CD4-positive, alpha-beta T cell treated with Interleukin-10 for 1 hour (primary cell): ENCODE results near the gene BRPF1.

Source experiments
- DNase-seq: peaks from one replicate; pipeline ENCODE4 v3.0.0-alpha.2; 2020

BRPF1 gene

GRCh38 chr3:9703736-9704346 lies 27.7 kb upstream of the BRPF1 start, which contains the start of gene CPNE9:
Gene CPNE9 (plus strand): TSS chr3:9703833. CDS start chr3:9703997, 164 bp downstream.
- DNase-seq, result no peak

DNA sequence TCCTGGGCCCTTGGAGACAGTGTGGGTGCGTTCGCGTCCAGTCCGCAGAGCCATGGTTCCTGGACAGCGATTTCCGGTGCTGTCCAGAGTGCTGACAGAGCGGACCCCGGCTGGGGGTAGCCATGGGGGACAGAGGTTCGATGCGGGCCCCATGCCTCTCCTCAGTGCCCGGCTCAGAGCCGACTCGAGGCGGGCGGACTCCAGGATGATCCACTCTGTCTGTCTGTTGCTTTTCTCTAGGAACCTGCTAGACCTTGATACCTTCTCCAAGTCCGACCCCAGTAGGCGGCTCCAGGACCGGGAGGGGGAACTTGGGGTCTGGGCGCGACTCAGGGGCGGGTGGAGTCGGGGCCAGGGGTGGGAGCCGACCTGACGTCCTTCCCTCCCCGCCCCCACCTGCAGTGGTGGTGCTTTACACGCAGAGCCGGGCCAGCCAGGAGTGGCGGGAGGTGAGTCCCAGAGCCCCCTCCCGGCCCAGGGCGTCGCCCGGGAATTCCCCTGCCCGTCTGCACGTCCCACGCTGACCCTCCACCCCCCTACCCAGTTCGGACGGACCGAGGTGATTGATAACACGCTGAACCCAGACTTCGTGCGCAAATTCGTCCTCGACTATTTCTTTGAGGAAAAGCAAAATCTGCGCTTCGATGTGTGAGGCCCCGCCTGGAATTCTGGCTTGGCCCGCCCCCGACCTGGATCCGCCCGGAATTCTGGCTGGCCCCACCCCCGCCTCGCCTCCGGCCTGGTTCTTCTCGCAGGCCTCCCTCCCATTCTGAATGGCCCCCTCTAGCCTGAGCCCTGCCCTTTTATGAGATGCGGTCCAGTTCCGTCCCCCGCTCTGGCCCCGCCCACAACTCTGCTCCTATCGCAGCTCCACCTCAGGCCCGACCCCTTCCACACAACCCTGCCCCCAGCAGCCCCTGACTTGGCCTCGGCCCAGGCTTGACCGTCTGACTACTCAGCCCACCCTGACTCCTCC lies 26.9 kb upstream of the BRPF1 start:
- DNase-seq, result peak; percentile 11

- DNase-seq, result no peak
Observed at GRCh38 chr3:9710174-9710739, 21.3 kb upstream of the BRPF1 start.

GRCh38 chr3:9712415-9712814 lies 19.1 kb upstream of the BRPF1 start:
- no peak for DNase-seq

DNA sequence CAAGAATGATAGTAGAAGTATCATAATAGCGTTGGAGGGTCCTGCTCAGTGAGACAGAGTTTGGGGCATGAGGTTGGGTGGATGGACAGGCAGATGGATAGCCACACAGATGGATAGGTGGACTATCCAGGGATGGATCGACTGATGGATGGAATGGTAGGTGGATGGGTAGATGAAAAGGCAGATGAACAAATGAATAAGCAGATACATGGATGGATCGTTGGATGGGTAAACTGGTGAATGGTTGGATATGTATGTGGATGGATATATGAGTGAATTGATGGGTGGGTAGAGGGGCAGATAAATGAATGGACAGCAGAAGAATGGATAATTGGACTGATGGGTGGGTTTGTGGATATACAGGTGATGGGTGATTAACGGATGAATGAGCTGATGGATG lies 18.4 kb upstream of the BRPF1 start:
- no peak for DNase-seq

GRCh38 chr3:9715136-9715535 lies 16.4 kb upstream of the BRPF1 start:
- DNase-seq, result no peak

DNA sequence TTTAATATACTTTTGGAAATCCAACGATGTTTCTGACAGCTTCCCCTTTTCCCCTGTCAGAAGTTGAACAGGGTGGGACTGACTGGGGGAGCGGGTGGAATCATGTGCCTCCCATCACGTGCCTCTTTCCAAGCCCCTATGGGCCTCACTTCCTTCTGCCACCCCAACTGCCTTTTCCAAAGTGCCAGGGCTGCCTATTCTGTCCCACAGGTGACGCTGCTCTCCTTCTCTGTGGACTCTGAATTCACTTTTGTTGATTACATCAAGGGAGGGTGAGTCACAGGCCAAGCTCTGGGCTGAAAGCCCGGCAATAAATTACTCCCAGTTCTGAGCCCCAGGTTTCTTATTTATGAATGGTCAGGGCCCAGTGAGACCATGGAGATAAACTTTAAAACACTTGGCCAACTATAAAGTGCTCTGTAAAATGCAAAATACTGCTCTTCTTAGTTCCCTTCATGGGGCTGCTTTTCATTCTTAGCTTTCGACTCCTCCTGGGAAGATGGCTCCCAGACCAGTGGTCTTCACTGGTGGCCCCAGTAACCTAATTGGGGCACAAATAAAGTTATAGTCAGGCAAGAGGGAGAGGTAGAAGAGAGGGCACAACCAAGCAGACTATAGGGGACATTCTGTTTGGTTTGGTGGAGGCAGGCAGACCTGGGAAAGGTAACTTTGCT lies 15.6 kb upstream of the BRPF1 start:
- DNase-seq, result peak; percentile 42

- no peak for DNase-seq
Observed at GRCh38 chr3:9716801-9717555, 14.6 kb upstream of the BRPF1 start.

DNA sequence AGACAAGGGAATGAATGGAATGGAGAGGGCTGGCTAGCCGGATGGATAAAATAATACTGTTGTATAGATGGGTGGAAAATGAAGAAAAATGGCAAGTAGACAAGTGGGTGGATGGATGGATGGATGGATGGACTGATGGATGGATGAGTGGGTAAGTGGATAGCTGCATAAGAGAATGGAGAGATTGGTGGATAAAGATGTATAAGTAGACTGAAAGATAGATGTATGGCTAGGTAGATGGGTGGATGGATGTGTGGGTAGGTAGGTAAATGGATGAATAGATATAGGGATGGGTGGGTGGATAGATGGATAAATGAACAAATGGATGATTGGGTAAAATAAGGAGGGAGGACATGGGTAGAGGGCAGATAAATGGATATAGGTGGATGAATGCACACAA lies 14.0 kb upstream of the BRPF1 start:
- DNase-seq, result no peak

- DNase-seq, result no peak
Observed at GRCh38 chr3:9718118-9718517, 13.4 kb upstream of the BRPF1 start.

- DNase-seq, result no peak
Observed at GRCh38 chr3:9721015-9721699, 10.4 kb upstream of the BRPF1 start.

DNA sequence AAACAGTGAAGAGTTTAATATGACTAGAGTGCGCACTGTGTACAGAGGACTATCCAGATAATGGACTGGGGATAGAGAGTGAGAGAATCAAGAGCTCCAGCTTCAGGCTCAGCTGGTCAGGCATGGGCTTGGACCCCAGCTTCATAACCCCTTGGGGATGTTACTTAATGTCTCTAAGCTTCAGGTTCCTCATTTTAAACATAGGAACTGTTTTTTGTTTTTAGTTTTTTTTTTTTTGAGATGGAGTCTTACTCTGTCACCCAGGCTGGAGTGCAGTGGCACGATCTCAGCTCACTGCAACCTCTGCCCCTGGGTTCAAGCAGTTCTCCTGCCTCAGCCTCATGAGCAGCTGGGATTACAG lies 9.9 kb upstream of the BRPF1 start:
- DNase-seq, result no peak

DNA sequence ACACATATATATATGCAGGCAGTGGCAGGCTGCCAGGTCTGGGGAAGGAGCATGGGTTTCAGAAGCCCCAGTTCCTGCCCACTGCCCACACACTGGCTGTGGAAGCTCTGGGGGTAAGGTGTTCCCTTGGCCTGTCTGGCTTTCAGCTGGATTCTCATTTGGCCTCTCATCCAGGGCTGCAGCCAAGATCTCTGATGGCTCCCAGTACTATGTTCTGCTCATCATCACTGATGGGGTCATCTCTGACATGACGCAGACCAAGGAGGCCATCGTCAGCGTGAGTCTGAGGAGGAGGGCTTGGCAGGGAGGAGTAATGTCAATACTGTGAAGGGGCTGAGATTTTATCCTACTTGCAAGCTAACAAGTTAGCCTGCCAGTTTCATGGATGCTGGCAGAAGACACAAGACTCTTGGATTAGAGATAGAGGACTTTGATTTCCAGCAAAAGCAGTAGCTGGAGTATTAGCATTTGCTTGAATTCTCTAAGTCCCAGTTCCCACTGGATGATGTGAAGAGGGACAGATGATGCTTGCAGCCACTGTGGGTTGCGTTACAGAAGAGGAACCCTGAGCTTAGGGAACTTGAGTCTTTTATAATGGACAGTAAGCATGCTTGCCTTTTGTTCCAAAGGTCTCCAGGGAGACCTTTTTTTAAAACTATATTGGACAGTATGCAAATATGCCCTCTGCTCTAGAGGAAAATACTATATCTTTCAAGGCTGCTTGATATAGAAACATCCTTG lies 5.6 kb upstream of the BRPF1 start:
- no peak for DNase-seq

- peak; percentile 74 for DNase-seq
Observed at GRCh38 chr3:9727041-9727595, 4.4 kb upstream of the BRPF1 start.

GRCh38 chr3:9727743-9728142 lies 3.8 kb upstream of the BRPF1 start:
- no peak for DNase-seq

GRCh38 chr3:9729419-9729818 lies 2.1 kb upstream of the BRPF1 start:
- DNase-seq, result no peak

- DNase-seq, result no peak
Observed at GRCh38 chr3:9730657-9731205, 804 bp upstream of the BRPF1 start.

DNA sequence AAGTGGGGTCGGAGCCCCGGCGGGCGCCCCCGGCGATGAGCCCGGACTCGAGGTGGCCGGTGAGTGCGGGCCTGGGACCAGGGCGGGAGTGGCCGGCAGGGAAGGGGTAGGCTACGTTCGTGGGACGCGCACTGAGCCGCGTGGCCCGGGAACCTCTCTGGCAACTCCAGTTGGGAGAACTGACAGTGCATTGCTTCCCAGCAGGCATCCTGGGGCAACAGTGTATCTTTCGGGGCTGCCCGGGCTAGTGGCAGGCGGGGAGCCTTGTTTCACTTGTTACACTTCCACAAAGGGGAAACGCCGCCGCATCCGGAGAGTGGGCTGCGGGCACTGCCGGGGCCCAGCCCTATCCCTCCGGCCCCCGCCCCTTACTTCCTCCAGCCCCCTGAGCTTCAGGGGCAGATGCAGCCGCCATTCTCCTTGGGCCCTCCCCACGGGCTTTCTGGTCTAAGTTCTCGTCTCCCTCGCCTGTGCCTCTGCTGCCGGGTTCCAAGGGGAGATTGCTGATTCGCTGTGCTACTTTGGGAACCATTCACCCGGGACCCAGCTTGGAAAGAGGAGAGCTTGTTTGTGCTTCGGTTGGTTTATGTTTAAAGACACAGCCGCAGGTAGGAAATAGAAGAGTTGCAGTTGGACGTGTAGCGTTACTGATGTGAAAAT lies 675 bp downstream of the BRPF1 start:
- peak; percentile 61 for DNase-seq

- no peak for DNase-seq
Observed at GRCh38 chr3:9732740-9733115, 1.2 kb downstream of the BRPF1 start.

DNA sequence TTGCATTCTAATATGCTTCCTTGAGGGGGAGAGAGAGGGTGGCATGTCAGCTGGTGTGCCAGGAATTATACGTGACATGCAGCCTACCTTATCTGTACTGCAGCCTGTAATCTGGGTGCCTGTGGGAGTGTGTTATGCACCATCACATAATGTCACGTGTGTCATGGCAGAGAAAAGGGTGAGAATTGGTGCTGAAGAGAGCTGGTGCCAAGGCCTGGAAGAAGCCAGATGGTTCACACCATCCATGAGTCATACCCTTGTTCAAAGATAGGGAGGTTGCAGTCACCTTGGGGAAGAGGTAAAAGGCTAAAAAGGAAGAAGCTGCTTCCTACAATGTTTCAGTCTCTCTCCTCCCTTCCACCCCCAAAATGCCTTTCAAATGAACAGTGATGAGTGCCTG lies 5.3 kb downstream of the BRPF1 start:
- DNase-seq, result no peak
